ENCODE results near the gene RSPH3. TPM values are rescaled to one million over a fixed set of nuclear protein-coding genes. Genes with fewer than 3 reads are reported as not detected.

The RSPH3 gene
- total RNA-seq, 4 donors from 2014 or later = 4.7 to 11.2 (median 9.8) TPM

DNA sequence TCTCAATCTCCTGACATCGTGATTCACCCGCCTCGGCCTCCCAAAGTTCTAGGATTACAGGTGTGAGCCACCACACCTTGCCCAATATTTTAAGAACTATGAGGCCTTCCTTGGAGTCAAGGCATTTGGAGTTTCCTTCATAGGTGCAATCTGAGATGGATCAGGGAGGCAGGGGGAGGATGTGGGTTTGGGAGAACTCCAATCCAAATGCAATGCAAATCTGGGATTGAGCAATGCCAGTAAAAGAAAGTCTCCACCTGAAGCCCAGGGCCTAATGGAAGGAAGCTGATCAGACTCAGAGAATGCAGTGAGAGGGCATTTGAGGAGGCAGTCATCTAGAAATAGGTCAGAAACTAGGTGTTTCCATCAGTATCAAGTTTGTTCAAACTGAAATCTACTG is 21.2 kb downstream of the RSPH3 start:
- TF ChIP-seq, protein P1, sequence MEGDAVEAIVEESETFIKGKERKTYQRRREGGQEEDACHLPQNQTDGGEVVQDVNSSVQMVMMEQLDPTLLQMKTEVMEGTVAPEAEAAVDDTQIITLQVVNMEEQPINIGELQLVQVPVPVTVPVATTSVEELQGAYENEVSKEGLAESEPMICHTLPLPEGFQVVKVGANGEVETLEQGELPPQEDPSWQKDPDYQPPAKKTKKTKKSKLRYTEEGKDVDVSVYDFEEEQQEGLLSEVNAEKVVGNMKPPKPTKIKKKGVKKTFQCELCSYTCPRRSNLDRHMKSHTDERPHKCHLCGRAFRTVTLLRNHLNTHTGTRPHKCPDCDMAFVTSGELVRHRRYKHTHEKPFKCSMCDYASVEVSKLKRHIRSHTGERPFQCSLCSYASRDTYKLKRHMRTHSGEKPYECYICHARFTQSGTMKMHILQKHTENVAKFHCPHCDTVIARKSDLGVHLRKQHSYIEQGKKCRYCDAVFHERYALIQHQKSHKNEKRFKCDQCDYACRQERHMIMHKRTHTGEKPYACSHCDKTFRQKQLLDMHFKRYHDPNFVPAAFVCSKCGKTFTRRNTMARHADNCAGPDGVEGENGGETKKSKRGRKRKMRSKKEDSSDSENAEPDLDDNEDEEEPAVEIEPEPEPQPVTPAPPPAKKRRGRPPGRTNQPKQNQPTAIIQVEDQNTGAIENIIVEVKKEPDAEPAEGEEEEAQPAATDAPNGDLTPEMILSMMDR (IDR thresholded peaks at IDR 0.05; ENCODE audit: low read depth) = no peak

DNA sequence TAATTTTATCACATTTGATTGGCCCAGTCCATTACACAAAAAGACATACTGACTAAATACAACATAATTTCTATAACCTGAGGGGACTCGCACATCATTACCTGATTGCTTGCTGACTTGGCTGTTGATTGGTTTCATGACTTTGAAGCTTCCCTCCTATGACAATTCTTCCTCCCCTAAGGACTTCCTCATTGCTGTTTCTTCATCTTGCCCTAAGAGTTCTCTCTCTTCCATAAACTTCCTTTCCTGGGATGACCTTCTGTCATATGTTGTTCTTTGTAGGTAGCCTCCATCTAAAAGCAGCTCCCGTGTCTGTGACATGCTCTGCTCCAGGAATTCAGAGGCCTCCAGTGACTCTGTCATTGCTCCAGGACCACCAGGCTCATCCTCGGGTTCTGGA is 22.6 kb downstream of the RSPH3 start:
- TF ChIP-seq, protein P1 (IDR thresholded peaks at IDR 0.05; ENCODE audit: low read depth) = no peak

DNA sequence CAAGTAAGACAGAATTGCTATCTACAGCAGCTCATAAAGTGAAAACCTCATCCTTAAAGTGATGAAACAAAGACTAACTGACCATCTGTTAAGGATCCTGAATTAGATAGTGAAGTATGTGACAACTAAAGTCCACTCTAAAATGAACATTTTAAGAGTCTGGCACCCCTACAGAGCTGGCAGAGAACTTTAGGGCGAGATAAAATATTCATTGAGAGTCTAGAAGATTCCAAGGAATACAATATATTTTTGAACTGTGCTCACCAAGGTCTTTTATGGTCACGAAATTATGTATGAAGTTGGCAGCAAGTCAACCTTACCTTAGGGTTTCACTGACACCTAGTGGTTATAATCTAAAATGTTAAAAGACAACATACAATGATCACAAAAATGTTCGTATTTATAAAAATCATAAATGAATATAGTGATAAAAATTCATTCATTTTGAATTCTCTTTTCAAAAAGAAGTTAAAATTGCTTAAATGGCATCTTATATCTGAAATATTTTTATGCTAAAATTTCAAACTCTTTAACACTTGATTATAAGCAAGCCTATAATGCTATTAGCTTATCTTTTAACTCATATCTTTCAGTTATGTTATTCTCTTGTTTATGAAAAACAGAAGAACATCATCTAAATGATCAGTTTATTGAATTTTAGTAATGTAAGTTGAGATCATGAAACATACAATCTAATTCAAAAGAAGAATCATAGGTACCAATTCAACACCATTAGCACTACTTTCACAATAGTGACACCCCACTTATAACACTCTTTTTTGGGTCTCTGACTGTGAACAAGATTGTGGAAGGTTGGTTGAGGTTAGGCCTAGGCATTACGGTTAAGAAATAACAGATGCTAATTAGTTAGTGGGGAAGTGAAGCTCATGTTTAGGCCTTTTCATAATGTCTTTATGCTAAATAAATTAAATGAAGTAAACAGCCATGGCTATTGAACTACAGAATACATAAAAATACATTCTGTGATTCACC is 27.5 kb downstream of the RSPH3 start:
- TF ChIP-seq, protein P1 (IDR thresholded peaks at IDR 0.05; ENCODE audit: low read depth) = no peak

DNA sequence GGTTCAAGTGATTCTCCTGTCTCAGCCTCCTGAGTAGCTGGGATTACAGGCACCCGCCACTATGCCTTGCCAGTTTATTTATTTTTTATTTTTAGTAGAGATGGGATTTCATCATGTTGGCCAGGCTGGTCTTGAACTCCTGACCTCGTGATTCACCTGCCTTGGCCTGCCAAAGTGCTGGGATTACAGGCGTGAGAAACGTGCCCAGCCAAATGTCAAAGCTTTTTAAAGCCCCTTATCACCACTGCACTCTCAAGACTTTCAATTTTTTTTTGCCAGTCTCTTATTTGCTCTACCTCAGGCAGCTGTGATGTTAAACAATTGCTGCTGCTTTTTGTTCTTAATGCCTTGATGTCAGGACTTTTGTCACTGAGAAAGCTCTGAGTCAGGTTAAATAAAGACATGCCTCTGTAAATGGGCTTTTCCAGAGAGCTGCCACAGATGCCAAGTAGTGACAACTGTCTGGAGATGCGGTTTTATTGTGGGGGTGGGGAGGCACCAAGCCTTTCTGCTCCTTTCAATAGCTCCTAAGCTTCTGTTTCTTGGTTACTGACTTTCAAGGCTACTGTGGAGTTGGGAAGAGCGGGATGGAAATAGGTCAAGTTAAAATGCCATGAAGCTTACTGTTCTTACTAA is 29.2 kb downstream of the RSPH3 start:
- TF ChIP-seq, protein P1 (IDR thresholded peaks at IDR 0.05; ENCODE audit: low read depth) = no peak

DNA sequence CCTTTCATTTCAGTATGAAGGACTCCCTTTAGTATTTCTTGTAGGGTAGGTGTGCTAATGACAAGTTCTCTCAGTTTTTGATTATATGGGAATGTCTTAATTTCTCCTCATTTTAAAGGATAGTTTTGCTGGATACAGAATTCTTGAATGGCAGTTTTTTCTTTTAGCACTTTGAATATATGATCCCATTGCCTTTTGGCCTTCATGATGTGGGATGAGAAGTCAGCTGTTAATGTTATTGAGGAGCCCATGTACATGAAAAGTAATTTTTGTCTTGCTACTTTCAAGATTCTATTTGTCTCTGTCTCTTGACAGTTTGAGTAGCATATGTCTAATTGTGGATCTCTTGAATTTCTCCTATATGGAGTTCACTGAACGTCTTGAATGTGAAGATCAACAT is 30.9 kb downstream of the RSPH3 start:
- TF ChIP-seq, protein P1 (IDR thresholded peaks at IDR 0.05; ENCODE audit: low read depth) = no peak

DNA sequence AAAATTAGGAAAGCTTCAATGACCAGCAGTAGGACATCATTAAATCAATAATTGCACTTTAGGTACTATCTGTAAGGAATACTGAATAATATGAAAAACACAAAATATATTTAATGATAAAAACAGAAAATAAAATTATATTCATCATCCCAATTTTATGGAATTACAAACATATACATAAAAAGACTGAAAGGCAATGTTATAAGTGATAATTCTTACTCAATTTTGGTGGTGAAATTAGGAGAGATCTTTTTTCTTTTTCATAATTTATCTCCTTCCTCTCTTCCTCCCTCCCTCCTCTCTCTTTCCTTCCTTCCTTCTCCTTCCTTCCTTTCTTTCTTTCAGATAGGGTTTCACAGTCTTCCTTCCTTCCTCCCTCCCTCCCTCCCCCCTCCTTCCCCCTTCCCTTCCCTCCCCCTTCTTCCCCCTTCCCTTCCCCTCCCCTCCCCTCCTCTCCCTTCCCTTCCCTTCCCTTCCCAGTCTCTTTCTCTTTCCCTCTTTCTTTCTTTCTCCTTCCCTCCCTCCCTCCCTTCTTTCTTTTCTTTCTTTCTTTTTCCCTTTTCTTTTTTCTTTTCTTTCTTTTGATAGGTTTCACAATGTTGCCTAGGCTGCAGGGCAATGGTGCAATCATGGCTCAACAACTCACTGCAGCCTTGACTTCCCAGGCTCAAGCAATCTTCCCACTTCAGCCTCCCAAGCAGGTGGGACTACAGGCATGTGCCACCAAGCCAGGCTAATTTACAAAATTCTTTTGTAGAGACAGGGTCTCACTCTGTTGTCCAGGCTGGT is 36.8 kb downstream of the RSPH3 start:
- TF ChIP-seq, protein P1 (IDR thresholded peaks at IDR 0.05; ENCODE audit: low read depth) = no peak

Measured in subcutaneous adipose tissue (tissue), 4 donors.